Uterus (tissue), 4 donors: ENCODE data around the gene C9orf72. TPM values are rescaled to one million over a fixed set of nuclear protein-coding genes. Genes with fewer than 3 reads are reported as not detected.
"Not testable (repeated sequence)": the region's sequence is repeated elsewhere in the genome, so short reads cannot be mapped to it uniquely, and the experiment has no call there.

Source experiments
- DNase-seq, 2 donors: peaks; one replicate each; pipeline ENCODE4 v3.0.0-alpha.2; 2019 to 2020
- H3K27ac ChIP-seq, 2 donors: fragments of 200-600 bp; sonication (generic); 1 replicate in 1 of 2; 2 replicates in 1 of 2; pipeline ENCODE4 v1.5.1; 2016 to 2018
- H3K27me3 ChIP-seq, 2 donors: fragments of 200-600 bp; sonication (generic); one replicate each; pipeline ENCODE4 v1.5.1; 2018 to 2019; ENCODE audit warnings: control low read depth in 1 of 2
- H3K36me3 ChIP-seq, 2 donors: fragments of 200-600 bp; sonication (generic); one replicate each; pipeline ENCODE4 v1.5.1; 2019; ENCODE audit warnings: control low read depth in 1 of 2
- H3K4me1 ChIP-seq, 2 donors: fragments of 200-600 bp; sonication (generic); one replicate each; pipeline ENCODE4 v1.5.1; 2018 to 2019; ENCODE audit warnings: control low read depth in 1 of 2
- H3K4me3 ChIP-seq, 2 donors: fragments of 200-600 bp; sonication (generic); 1 replicate in 1 of 2; 2 replicates in 1 of 2; pipeline ENCODE4 v1.5.1; 2018 to 2019; ENCODE audit warnings: mild to moderate bottlenecking in 1 of 2
- H3K9me3 ChIP-seq, 2 donors: fragments of 200-600 bp; sonication (generic); one replicate each; pipeline ENCODE4 v1.5.1; 2019; ENCODE audit warnings: control low read depth in 1 of 2
- CTCF ChIP-seq, 4 experiments: fragments of 200-600 bp in 2 of 4; fragments of 450-650 bp in 2 of 4; sonication (generic) in 2 of 4; IDR thresholded peaks; one replicate each; pipeline ENCODE4 v1.5.1; 2016 to 2019; ENCODE audit warnings: antibody characterized with exemption in 4 of 4, mild to moderate bottlenecking in 2 of 4, moderate library complexity in 1 of 4
- POLR2A ChIP-seq, 2 donors: fragments of 450-650 bp; IDR thresholded peaks; one replicate each; pipeline ENCODE4 v1.6.1; 2016; ENCODE audit warnings: antibody characterized with exemption in 2 of 2, mild to moderate bottlenecking in 1 of 2, moderate library complexity in 1 of 2
- intact Hi-C: fragments of 100-400 bp; cut with DNase I; formaldehyde crosslinking; loops from one replicate; pipeline ENCODE4 v1.15.1; 2023; ENCODE audit warnings: low total_unique reads
- total RNA-seq, 4 donors: library from RNA; depleted of rRNA in 3 of 4; stranded (reverse); fragments of >200 nt in 3 of 4; gene quantifications; one replicate each; pipeline versions ENCODE4 v1.1.0 to v1.2.4, GENCODE V29; 2014 to 2023
- donor health status: DM: yes; HTN: yes; CAD: no.

Gene C9orf72
- total RNA-seq, 4 donors from 2014 or later, result 16.1 to 46.2 (median 32.1) TPM

GRCh38 chr9:27505744-27506161 lies 67.5 kb downstream of the C9orf72 start:
- Histone ChIP-seq H3K4me1 (no peaks in the 10 kb centered on the region), H3K36me3 (no peaks in the 10 kb centered on the region), H3K9me3 (no peaks in the 10 kb centered on the region), H3K27ac (no peak overlapping the region), H3K4me3 (no peak overlapping the region), H3K27me3 (no peaks in the 10 kb centered on the region)
- intact Hi-C loops, result no loop called here
- DNase-seq, result no peak
- no peak for TF ChIP-seq POLR2A (IDR thresholded peaks at IDR 0.05)
- no peak for TF ChIP-seq CTCF (IDR thresholded peaks at IDR 0.05)

GRCh38 chr9:27504259-27504658 lies 69.0 kb downstream of the C9orf72 start:
- Histone ChIP-seq H3K36me3 (no peaks in the 10 kb centered on the region), H3K27ac (no peak overlapping the region), H3K9me3 (no peaks in the 10 kb centered on the region), H3K27me3 (no peaks in the 10 kb centered on the region), H3K4me3 (no peak overlapping the region), H3K4me1 (no peaks in the 10 kb centered on the region)
- DNase-seq, result no peak
- TF ChIP-seq POLR2A (IDR thresholded peaks at IDR 0.05) (no peak), CTCF (IDR thresholded peaks at IDR 0.05) (no peak)
- intact Hi-C loops, result no loop called here

GRCh38 chr9:27503623-27504022 lies 69.7 kb downstream of the C9orf72 start:
- no peak for DNase-seq
- intact Hi-C loops, result no loop called here

GRCh38 chr9:27500902-27501301 lies 72.4 kb downstream of the C9orf72 start:
- H3K36me3 ChIP-seq, H3K27me3 ChIP-seq, DNase-seq, H3K27ac ChIP-seq, intact Hi-C loops, H3K9me3 ChIP-seq, H3K4me3 ChIP-seq, H3K4me1 ChIP-seq: not testable (repeated sequence)

More at GRCh38 chr9:27503623-27504022, 69.7 kb downstream of the C9orf72 start:
- Histone ChIP-seq H3K4me1 (peaks cover 0 to 5% of the 10 kb centered on the region in 2 donors), H3K27me3 (no peaks in the 10 kb centered on the region), H3K4me3 (no peak overlapping the region), H3K9me3 (no peaks in the 10 kb centered on the region), H3K36me3 (no peaks in the 10 kb centered on the region), H3K27ac (no peak overlapping the region)
- TF ChIP-seq CTCF (IDR thresholded peaks at IDR 0.05), result no peak
- TF ChIP-seq POLR2A (IDR thresholded peaks at IDR 0.05), result no peak

- no peak overlapping the region for H3K27ac ChIP-seq
- no peak for DNase-seq
- no peak overlapping the region for H3K4me3 ChIP-seq
- H3K36me3 ChIP-seq, result no peaks in the 10 kb centered on the region
- no peak for TF ChIP-seq CTCF (IDR thresholded peaks at IDR 0.05)
- no peak for TF ChIP-seq POLR2A (IDR thresholded peaks at IDR 0.05)
- intact Hi-C loops, result no loop called here
- H3K9me3 ChIP-seq, result no peaks in the 10 kb centered on the region
- H3K27me3 ChIP-seq, result no peaks in the 10 kb centered on the region
- H3K4me1 ChIP-seq, result peaks cover 0 to 6% of the 10 kb centered on the region in 2 donors
Observed at GRCh38 chr9:27499451-27499850, 73.8 kb downstream of the C9orf72 start.

- H3K9me3 ChIP-seq, result no peaks in the 10 kb centered on the region
- no peak for TF ChIP-seq CTCF (IDR thresholded peaks at IDR 0.05)
- H3K4me1 ChIP-seq, result peaks cover 0 to 6% of the 10 kb centered on the region in 2 donors
- intact Hi-C loops, result no loop called here
- no peak overlapping the region for H3K4me3 ChIP-seq
- H3K27ac ChIP-seq, result no peak overlapping the region
- no peak for DNase-seq
- no peaks in the 10 kb centered on the region for H3K27me3 ChIP-seq
- no peaks in the 10 kb centered on the region for H3K36me3 ChIP-seq
Observed at GRCh38 chr9:27497883-27498417, 75.3 kb downstream of the C9orf72 start.
